ENCODE results near the gene PRDM16.

Gene PRDM16

GRCh38 chr1:3373700-3374405 lies 304.9 kb downstream of the PRDM16 start:
- no peak for DNase-seq (ENCODE audit: low read depth)

GRCh38 chr1:3375245-3375644 lies 306.2 kb downstream of the PRDM16 start:
- DNase-seq (ENCODE audit: low read depth): no peak

- no peak for DNase-seq (ENCODE audit: low read depth)
These were observed 308.2 kb downstream of the PRDM16 start for GRCh38 chr1:3377166-3377565.

- DNase-seq (ENCODE audit: low read depth): no peak
These were observed 308.7 kb downstream of the PRDM16 start for GRCh38 chr1:3377604-3378279.

DNA sequence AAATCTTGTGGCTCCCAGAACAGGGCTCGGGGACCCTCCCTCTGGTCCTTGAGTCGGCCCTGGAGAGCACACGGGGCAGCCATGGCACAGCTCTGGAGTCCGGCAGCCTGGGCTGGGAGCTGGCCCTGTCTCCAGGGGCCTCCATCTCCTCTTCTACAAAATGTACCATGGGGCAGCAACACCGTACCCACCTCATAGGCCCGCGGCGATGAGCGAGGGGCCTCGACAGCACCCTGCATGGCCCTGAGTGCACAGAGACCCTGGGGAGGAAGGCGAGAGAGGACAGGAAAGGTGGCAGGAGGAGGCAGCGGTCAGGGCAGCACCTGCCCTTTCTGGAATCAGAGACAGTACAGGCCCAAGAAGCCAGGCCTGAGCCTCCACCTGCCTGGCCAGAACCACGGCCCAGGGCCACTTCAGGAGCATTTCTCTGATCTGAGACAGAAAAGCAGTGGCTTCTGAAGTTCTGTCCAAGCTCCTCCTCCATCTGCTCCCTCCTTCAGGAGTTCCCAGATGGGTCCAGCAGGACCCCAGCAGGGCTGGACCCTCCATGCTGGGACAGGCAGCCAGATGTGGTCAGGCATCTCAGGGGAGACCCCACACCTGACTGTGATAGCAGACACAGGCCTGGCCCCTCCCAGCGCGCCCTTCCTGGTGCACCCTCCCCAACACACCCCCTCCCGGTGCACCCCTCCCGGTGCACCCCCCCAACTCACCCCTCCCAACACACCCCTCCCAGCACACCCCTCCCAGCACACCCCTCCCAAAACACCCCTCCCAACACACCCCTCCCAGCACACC lies 309.6 kb downstream of the PRDM16 start:
- DNase-seq (ENCODE audit: low read depth): no peak

GRCh38 chr1:3379934-3380333 lies 310.9 kb downstream of the PRDM16 start:
- DNase-seq (ENCODE audit: low read depth): no peak

DNA sequence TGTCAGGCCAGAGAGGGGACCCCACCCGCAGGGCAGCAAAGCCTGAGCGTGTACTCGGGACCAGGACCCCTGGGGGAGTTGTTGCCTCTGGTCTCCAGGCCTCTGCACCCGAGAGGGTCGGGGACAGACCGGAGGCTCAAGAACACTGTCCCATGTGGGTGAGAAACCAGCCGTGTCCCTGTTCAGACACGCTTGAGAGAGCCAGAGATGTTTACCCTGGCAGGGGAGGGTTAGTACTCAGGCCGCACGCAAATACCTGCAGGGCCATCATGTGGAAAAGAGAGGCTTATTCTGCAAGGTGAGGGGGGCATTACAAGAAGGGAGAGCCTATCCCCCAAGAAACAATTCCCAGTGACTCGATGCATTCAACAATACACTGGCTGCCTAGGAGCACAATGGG lies 311.5 kb downstream of the PRDM16 start:
- DNase-seq (ENCODE audit: low read depth): no peak

DNA sequence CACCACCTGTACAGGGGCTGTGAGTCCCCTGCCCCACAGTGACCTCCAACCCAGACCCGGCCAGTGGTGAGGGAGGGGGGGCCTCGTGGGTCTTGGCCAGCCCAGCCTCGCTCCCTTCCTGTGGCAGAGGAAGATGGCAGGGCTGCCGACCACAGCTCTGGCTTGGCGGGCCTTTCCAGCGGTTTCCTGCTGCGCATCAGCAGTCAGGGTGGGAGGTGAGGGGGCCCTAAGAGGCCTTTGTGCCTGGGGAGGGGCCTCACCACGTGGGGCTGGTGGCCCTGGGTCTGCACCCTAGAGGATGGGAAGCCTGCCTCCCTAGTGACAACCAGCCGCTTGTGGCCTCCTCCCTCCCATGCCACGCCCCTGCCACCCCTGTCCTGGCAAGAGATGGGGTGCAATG lies 312.9 kb downstream of the PRDM16 start:
- DNase-seq (ENCODE audit: low read depth): no peak

- no peak for DNase-seq (ENCODE audit: low read depth)
These were observed 313.5 kb downstream of the PRDM16 start for GRCh38 chr1:3382326-3383057.

DNA sequence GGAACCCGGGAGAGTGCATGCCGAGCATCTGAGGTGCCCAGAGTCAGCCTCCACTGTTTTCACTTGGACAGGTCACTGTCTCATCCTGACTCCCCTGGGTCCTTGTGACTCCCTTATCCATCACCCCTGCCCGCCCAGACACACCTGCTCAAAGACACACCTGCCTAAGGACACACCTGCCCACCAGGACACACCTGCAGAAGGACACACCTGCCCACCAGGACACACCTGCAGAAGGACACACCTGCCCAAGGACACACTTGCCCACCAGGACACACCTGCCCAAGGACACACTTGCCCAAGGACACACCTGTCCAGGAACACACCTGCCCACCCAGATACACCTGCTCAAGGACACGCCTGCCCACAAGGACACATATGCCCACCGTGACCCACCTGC lies 314.7 kb downstream of the PRDM16 start:
- DNase-seq (ENCODE audit: low read depth): no peak

- DNase-seq (ENCODE audit: low read depth): no peak
These were observed 315.4 kb downstream of the PRDM16 start for GRCh38 chr1:3384407-3384806.

DNA sequence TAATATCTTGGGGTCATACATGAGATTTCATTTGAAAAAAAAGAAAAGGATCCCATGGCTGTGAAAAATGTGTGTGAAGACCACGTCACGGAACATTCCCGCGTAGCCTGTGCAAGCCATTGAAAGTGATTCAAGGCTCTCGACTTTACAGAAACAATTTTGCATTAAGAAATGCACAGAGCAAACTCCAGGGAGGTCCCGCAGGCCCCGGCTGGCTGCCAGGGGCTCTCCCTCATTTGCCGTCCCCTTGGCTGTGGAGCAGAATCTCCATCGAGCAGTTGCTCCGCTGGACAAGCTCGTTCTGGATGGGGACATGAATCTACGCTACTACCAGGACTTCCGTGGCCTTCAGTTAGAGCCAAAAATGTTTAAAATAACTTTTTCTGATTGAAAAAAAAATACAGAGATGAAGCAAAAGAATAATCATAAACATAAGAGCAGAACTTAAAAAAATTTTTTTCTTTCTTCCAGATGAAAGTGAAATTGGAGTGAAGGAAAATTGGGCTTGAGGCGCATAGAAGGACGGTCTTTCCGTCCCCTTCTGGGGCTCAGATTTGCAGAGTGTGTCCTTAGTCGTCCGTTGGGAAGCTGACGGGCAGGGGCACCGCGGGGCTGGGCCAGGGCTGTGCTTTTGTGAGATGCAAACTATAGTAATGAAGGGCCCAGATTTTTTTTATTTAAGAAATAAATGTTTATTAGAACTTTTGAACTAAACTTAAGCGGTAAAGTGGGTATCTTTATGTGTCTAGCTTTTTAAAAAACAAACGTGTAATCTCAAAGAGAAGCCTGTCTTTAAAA lies 317.4 kb downstream of the PRDM16 start:
- DNase-seq (ENCODE audit: low read depth): no peak

DNA sequence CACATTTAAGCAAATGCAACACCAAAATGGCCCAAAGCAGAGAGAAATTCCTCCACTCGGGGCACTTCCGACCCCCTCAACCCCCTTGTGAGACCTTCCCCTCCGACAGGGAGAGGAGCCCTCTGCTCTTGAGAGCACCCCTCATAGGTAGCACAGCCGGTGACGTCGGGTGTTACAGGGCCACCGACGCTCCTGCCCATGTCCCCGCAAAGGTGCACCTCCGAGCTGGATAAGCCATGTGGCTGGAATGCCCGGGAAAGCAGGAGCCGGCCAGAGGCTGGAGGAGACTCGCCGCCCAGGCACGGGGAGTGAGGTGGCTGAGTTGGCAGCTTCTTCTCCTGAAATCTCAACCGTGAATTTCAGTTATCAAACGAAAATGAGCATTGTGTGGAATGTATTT lies 318.4 kb downstream of the PRDM16 start:
- no peak for DNase-seq (ENCODE audit: low read depth)

DNA sequence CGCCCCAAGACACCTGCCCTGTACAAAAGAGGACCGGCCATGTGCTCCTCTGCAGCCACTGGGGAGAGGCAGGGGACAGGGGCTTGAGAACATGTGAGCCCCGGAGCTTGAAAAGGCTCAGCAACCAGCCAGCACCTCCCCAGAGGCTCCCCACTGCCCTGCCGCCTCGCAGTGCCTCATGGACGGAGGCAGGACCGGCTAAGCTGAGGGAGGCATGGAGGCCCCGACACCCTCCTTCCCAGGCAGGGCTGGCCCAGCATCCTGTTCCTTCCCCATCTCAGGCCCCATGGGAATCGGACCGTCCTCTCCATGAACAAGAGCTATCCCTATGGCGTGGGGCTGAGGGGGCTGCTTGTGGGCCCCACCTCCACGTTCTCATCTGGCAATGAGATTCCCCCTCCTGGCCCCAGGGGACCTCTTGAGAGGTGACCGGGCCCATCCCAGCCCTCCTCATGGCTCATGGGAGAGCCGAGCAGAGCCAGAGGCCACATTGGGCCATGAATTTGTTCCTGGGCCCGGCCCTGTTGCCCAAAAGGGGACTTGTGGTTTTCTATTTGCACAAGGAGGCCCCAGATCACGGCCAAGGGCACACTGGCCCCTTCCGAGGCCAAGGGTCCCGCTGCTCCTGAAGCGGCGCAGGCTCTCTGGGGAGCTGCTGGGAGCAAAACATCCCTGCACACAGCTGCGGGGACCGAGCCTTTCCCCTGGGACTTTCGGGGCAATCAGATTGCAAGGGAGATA lies 320.3 kb downstream of the PRDM16 start:
- DNase-seq (ENCODE audit: low read depth): no peak

DNA sequence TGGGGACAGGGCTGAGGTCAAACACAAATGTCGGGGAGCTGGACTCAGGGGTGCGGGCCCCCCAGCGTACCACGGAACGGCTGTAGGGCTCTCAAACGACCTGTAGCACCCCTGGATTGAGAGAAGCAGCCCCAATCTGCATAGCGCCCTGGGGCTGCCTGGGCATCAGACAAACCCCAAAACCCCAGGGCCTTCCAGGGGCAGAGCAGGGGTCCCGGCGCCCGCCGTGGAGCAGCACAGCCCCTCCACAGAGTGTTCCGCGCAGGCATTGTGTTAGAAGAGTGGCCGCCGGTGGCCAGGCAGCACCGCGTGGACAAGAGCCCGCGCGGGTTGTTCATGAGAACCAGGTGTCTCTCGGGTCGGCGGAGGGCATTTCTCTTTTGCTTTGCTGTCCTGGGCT lies 321.3 kb downstream of the PRDM16 start:
- DNase-seq (ENCODE audit: low read depth): no peak

DNA sequence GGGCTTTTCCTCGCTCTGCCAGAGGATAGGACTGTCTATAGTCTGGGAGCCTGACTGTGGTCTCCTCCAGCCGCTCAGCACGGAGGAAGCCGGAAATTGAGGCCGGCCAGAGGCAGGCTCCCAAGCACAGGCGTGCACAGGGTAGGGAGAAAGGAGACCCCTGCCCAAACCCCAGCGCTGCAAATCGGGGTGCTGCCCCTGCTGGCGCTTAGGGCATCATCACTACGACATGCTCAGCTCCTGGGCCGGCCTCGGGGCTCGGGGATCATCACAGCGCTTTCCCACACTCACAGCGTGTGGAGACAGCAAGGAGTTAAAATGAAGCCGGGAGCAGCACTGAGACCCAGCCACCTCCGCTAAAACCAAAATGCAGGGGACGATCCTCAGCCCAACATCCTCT lies 322.7 kb downstream of the PRDM16 start:
- DNase-seq (ENCODE audit: low read depth): no peak

- no peak for DNase-seq (ENCODE audit: low read depth)
These were observed 324.3 kb downstream of the PRDM16 start for GRCh38 chr1:3393024-3393986.

DNA sequence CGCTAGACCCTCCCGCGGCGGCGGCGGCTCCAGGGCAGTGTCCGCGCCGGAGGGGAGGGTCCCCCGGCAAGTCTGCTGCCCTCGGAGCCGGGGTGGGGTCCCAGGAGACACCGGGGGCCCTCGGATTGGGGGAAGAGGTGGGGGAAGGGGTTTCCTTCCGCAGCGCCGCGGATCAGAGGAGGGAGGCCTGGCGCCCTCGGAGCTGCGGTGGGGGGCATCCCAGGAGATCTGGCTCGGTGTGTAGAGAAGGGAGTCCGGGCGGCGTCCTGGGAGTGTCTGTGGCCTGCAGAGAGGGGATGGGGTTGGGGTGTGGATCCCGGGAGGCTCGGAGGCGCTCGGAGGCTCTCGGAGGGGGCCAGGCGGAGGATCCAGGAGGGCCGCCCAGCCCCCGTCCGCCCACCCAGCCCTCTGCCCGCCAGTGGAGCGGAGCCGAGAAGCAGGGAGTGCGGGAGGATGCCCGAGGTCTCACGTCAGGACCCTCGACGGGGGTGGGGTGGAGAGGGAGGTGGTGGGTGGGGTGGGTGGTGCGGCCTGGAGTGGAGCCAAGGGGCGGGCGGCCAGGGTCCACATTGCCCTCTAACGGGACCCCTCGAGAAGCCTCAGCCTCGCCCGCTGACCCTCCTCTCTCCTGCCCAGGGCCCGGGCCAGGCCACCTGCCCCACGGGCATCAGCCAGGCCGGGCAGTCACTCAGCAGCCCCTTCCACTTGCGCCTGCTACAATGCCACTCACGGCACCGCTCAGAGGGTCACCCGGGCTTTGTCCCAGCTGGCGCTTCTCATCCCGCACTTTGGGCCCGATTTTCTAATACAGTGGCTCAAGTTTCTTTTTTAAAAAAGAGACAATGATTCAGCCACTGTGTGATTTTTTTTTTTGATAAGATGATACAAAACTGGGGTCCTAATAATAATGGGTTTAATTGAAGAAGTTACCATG lies 325.3 kb downstream of the PRDM16 start:
- no peak for DNase-seq (ENCODE audit: low read depth)

DNA sequence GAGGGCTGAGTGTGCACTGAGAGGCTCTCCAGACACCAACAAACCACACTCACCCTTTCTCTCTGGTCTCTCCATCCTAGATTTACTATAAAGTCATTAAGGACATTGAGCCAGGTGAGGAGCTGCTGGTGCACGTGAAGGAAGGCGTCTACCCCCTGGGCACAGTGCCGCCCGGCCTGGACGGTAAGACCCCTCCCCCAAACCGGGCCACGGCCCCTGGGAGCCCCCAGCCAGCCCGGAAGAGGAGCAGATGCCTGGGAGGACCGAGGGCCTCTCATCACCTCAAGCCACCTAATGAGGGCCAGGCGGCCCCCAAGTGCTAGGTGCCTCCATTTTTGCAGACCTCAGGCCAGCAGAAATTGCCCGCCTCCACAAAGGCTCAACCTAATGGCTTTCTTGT lies 327.4 kb downstream of the PRDM16 start:
- no peak for DNase-seq (ENCODE audit: low read depth)

Measured in stimulated activated CD8-positive, alpha-beta memory T cell treated with anti-CD3 and anti-CD28 coated beads, Interleukin-15, amount 100 ng/mL, for 24 hours (primary cell).